Endothelial cell of umbilical vein (primary cell): Measurements from ENCODE around the gene LRP5.

Experiments used
- CTCF ChIP-seq, 2 donors: IDR thresholded peaks; 1 replicate in 1 of 2; 2 replicates in 1 of 2; pipeline ENCODE4 v1.5.1; 2011; ENCODE audit warnings: low read length in 2 of 2, mild to moderate bottlenecking in 2 of 2, moderate library complexity in 2 of 2, control low read depth in 1 of 2, inconsistent platforms in 1 of 2, low read depth in 1 of 2; ENCODE audit not compliant: insufficient read depth in 1 of 2; ENCODE audit errors: extremely low read depth in 1 of 2
- EZH2 ChIP-seq: IDR thresholded peaks from 2 replicates; pipeline ENCODE4 v1.6.1; 2012; ENCODE audit warnings: borderline replicate concordance, low read depth, mild to moderate bottlenecking, moderate library complexity, low read length, inconsistent platforms; ENCODE audit not compliant: severe bottlenecking
- JUN ChIP-seq: IDR thresholded peaks from 2 replicates; pipeline ENCODE4 v1.6.1; 2011; ENCODE audit warnings: borderline replicate concordance, low read depth; ENCODE audit not compliant: insufficient read length, insufficient read depth
- MAX ChIP-seq: IDR thresholded peaks from 2 replicates; pipeline ENCODE4 v1.6.1; 2011; ENCODE audit not compliant: insufficient read depth, insufficient read length
- MYC ChIP-seq: IDR thresholded peaks from one replicate; pipeline ENCODE4 v1.6.1; 2011; ENCODE audit warnings: mild to moderate bottlenecking, low read depth, low read length

- no peak for TF ChIP-seq CTCF (IDR thresholded peaks at IDR 0.05; ENCODE audit: extremely low read depth in 1 of 2, insufficient read depth in 1 of 2, low read depth in 1 of 2, low read length in 2 of 2)
- no peak for TF ChIP-seq JUN
- TF ChIP-seq EZH2, result no peak
- no peak for TF ChIP-seq MAX
- no peak for TF ChIP-seq MYC
Observed at GRCh38 chr11:68437927-68438657, 125.7 kb downstream of the LRP5 start.
